Endothelial cell of umbilical vein (primary cell): Measurements from ENCODE around the gene GDPD4. TPM values are rescaled to one million over a fixed set of nuclear protein-coding genes. Genes with fewer than 3 reads are reported as not detected.

ENCODE experiments used
- BruUV-seq: library from RNA; stranded (reverse); fragments of 400-500 nt; replicated peaks from 2 replicates; lab custom pipeline; 2021; lab: Mats Ljungman, UMichigan
- CTCF ChIA-PET: fragments of 300-600, 350-600 bp; sonication (Branson Sonifier 250); formaldehyde crosslinking; loops from one replicate; lab custom pipeline; 2021; ENCODE audit warnings: antibody characterized with exemption, inconsistent platforms; lab: Charles Lee
- POLR2A ChIA-PET: fragments of 300-600, 350-600 bp; sonication (Branson Sonifier 250); formaldehyde crosslinking; loops from one replicate; lab custom pipeline; 2021; ENCODE audit warnings: antibody characterized with exemption, inconsistent platforms; lab: Charles Lee
- DNase-seq: peaks from one replicate; pipeline ENCODE4 v3.0.0-alpha.2; 2011; ENCODE audit warnings: low read depth, low spot score
- FAIRE-seq: peaks from 2 replicates; lab custom pipeline; 2011; peaks lifted over from hg19 to GRCh38; lab: Jason Lieb, UNC
- H2AFZ ChIP-seq: 2 replicates; pipeline ENCODE4 v1.6.0; 2012; ENCODE audit warnings: low read depth, low read length, control low read depth, inconsistent platforms
- H3K27ac ChIP-seq: 2 replicates; pipeline ENCODE4 v1.5.1; 2011; ENCODE audit warnings: low read depth, mild to moderate bottlenecking, control low read depth, low read length, moderate library complexity; ENCODE audit not compliant: insufficient read depth
- H3K27me3 ChIP-seq, 2 experiments: 2 replicates each; pipeline versions ENCODE4 v1.6.0 to v1.6.1; 2011; ENCODE audit warnings: low read length in 2 of 2, mixed read lengths in 1 of 2; ENCODE audit not compliant: control insufficient read depth in 2 of 2, insufficient read depth in 2 of 2
- H3K36me3 ChIP-seq, 2 experiments: 2 replicates in 1 of 2; 3 replicates in 1 of 2; pipeline ENCODE4 v1.5.1; 2011; ENCODE audit warnings: low read length in 2 of 2, mild to moderate bottlenecking in 1 of 2, moderate library complexity in 1 of 2; ENCODE audit not compliant: control insufficient read depth in 2 of 2, insufficient read depth in 2 of 2; ENCODE audit errors: extremely low read depth in 1 of 2
- H3K4me1 ChIP-seq: 3 replicates; pipeline ENCODE4 v1.5.1; 2011; ENCODE audit warnings: mild to moderate bottlenecking, low read length; ENCODE audit not compliant: control insufficient read depth, insufficient read depth; ENCODE audit errors: extremely low read depth
- H3K4me2 ChIP-seq: 2 replicates; pipeline ENCODE4 v1.6.1; 2011; ENCODE audit warnings: low read length, control low read depth, mixed read lengths; ENCODE audit not compliant: insufficient read depth
- H3K4me3 ChIP-seq, 3 experiments: fragments of 200-600 bp in 1 of 3; sonication (generic), shearing (Covaris generic) in 1 of 3; replicated peaks in 1 of 3; 2 replicates each; pipeline ENCODE4 v1.5.1; 2011 to 2016; ENCODE audit warnings: control low read depth in 3 of 3, low read length in 3 of 3, mild to moderate bottlenecking in 2 of 3, inconsistent platforms in 1 of 3, low read depth in 1 of 3, moderate library complexity in 1 of 3; ENCODE audit not compliant: insufficient read depth in 1 of 3
- H3K79me2 ChIP-seq: 2 replicates; pipeline ENCODE4 v1.6.0; 2012; ENCODE audit warnings: low read length, inconsistent platforms; ENCODE audit not compliant: control insufficient read depth, insufficient read depth
- H3K9ac ChIP-seq: replicated peaks from 2 replicates; pipeline ENCODE3; 2011; ENCODE audit warnings: low read length, control low read depth; ENCODE audit not compliant: insufficient read depth; ENCODE audit errors: extremely low read depth
- H3K9me1 ChIP-seq: replicated peaks from 3 replicates; pipeline ENCODE4 v1.6.0; 2011; ENCODE audit warnings: mild to moderate bottlenecking, low read length; ENCODE audit not compliant: control insufficient read depth, insufficient read depth; ENCODE audit errors: extremely low read depth
- H3K9me3 ChIP-seq: replicated peaks from 2 replicates; pipeline ENCODE4 v1.5.1; 2012; ENCODE audit warnings: low read length, inconsistent platforms; ENCODE audit not compliant: control insufficient read depth, insufficient read depth
- H4K20me1 ChIP-seq: replicated peaks from 2 replicates; pipeline ENCODE3; 2011; ENCODE audit warnings: mild to moderate bottlenecking, low read length; ENCODE audit not compliant: control insufficient read depth, insufficient read depth; ENCODE audit errors: extremely low read depth
- CTCF ChIP-seq, 2 donors: IDR thresholded peaks; 1 replicate in 1 of 2; 2 replicates in 1 of 2; pipeline ENCODE4 v1.5.1; 2011; ENCODE audit warnings: low read length in 2 of 2, mild to moderate bottlenecking in 2 of 2, moderate library complexity in 2 of 2, control low read depth in 1 of 2, inconsistent platforms in 1 of 2, low read depth in 1 of 2; ENCODE audit not compliant: insufficient read depth in 1 of 2; ENCODE audit errors: extremely low read depth in 1 of 2
- EZH2 ChIP-seq: IDR thresholded peaks from 2 replicates; pipeline ENCODE4 v1.6.1; 2012; ENCODE audit warnings: borderline replicate concordance, low read depth, mild to moderate bottlenecking, moderate library complexity, low read length, inconsistent platforms; ENCODE audit not compliant: severe bottlenecking
- GATA2 ChIP-seq: IDR thresholded peaks from 2 replicates; pipeline ENCODE4 v1.7.0; 2011; ENCODE audit warnings: low read depth, mild to moderate bottlenecking, moderate library complexity, mixed read lengths, low read length; ENCODE audit not compliant: insufficient read length, insufficient read depth
- MAX ChIP-seq: IDR thresholded peaks from 2 replicates; pipeline ENCODE4 v1.6.1; 2011; ENCODE audit not compliant: insufficient read depth, insufficient read length
- MYC ChIP-seq: IDR thresholded peaks from one replicate; pipeline ENCODE4 v1.6.1; 2011; ENCODE audit warnings: mild to moderate bottlenecking, low read depth, low read length
- POLR2A ChIP-seq: IDR thresholded peaks from 2 replicates; pipeline ENCODE4 v1.6.1; 2012; ENCODE audit warnings: low read depth, mild to moderate bottlenecking, control low read depth, low read length
- POLR2AphosphoS5 ChIP-seq: IDR thresholded peaks from 2 replicates; pipeline ENCODE4 v1.6.1; 2012; ENCODE audit warnings: low read depth, mild to moderate bottlenecking, control low read depth, low read length, moderate library complexity; ENCODE audit not compliant: insufficient read depth
- dilution Hi-C: fragments of 300-500 bp; cut with MboI; formaldehyde crosslinking; loops from one replicate; pipeline ENCODE4 v1.15.0; 2019; ENCODE audit warnings: low sequenced_read_pairs; ENCODE audit not compliant: extremely low pct_ligation_motif_present
- intact Hi-C: fragments of 100-400 bp; cut with micrococcal nuclease; formaldehyde crosslinking; loops from one replicate; pipeline ENCODE4 v1.10.0; 2022
- polyA plus RNA-seq, 4 experiments: library from polyadenylated mRNA; depleted of rRNA in 3 of 4; stranded (reverse) in 3 of 4; unstranded in 1 of 4; fragments of >200 nt; gene quantifications; 2 replicates each; pipeline versions ENCODE4 v1.2.1 to v1.2.3, GENCODE V29; 2011 to 2012; ENCODE audit warnings: missing spikeins in 1 of 4
- total RNA-seq: library from RNA; stranded (reverse); gene quantifications from 2 replicates; pipeline ENCODE4 v1.2.3, GENCODE V29; 2021

Gene GDPD4
- total and polyA plus RNA-seq, 2 donors (not counting 3 experiments of a cell fraction or from before 2014, with no cell fraction given), result not detected

GRCh38 chr11:77303328-77303727 lies 1.8 kb upstream of the GDPD4 start:
- no peak for FAIRE-seq

GRCh38 chr11:77302752-77303151 lies 1.3 kb upstream of the GDPD4 start:
- ChIA-PET CTCF (no interaction called here), POLR2A (no interaction called here)
- no peaks in the 10 kb centered on the region for H3K9me3 ChIP-seq
- BruUV-seq, result no TSS peak
- H2AFZ ChIP-seq, result no peak overlapping the region
- TF ChIP-seq EZH2 (no peak), POLR2A (no peak), POLR2AphosphoS5 (no peak), MAX (no peak), GATA2 (no peak)
- intact Hi-C loops, result no loop called here
- no peak for FAIRE-seq
- no peak overlapping the region for H3K9ac ChIP-seq
- no peak overlapping the region for H3K27ac ChIP-seq
- H3K4me2 ChIP-seq, result no peak overlapping the region
- H3K9me1 ChIP-seq, result no peaks in the 10 kb centered on the region
- dilution Hi-C loops, result no loop called here
- DNase-seq, result no peak
- H3K79me2 ChIP-seq, result no peaks in the 10 kb centered on the region
- no peak overlapping the region for H3K4me3 ChIP-seq
- no peaks in the 10 kb centered on the region for H3K27me3 ChIP-seq
- no peaks in the 10 kb centered on the region for H4K20me1 ChIP-seq
- H3K36me3 ChIP-seq, result no peaks in the 10 kb centered on the region
- no peaks in the 10 kb centered on the region for H3K4me1 ChIP-seq

More at GRCh38 chr11:77303328-77303727, 1.8 kb upstream of the GDPD4 start:
- no peak for DNase-seq
- Histone ChIP-seq H4K20me1 (no peaks in the 10 kb centered on the region), H3K9me1 (no peaks in the 10 kb centered on the region), H3K4me1 (no peaks in the 10 kb centered on the region), H3K27ac (no peak overlapping the region), H2AFZ (no peak overlapping the region), H3K27me3 (no peaks in the 10 kb centered on the region), H3K9ac (no peak overlapping the region), H3K4me3 (no peak overlapping the region), H3K4me2 (no peak overlapping the region), H3K36me3 (no peaks in the 10 kb centered on the region), H3K79me2 (no peaks in the 10 kb centered on the region), H3K9me3 (no peaks in the 10 kb centered on the region)
- dilution Hi-C loops (no loop called here), intact Hi-C loops (no loop called here)
- POLR2A ChIA-PET, result no interaction called here
- TF ChIP-seq CTCF (IDR thresholded peaks at IDR 0.05; ENCODE audit: extremely low read depth in 1 of 2, insufficient read depth in 1 of 2, low read depth in 1 of 2, low read length in 2 of 2), result no peak
- no peak for TF ChIP-seq MYC
- no peak for TF ChIP-seq POLR2A
- BruUV-seq, result no TSS peak
- CTCF ChIA-PET, result interaction anchor here (0.8 to 1.3 kb wide), 2 partner anchors 13 to 19 kb away, joined by 3 read pairs; no protein-coding TSS in a partner anchor
